ENCODE results near the gene SMIM24.

SMIM24 gene

DNA sequence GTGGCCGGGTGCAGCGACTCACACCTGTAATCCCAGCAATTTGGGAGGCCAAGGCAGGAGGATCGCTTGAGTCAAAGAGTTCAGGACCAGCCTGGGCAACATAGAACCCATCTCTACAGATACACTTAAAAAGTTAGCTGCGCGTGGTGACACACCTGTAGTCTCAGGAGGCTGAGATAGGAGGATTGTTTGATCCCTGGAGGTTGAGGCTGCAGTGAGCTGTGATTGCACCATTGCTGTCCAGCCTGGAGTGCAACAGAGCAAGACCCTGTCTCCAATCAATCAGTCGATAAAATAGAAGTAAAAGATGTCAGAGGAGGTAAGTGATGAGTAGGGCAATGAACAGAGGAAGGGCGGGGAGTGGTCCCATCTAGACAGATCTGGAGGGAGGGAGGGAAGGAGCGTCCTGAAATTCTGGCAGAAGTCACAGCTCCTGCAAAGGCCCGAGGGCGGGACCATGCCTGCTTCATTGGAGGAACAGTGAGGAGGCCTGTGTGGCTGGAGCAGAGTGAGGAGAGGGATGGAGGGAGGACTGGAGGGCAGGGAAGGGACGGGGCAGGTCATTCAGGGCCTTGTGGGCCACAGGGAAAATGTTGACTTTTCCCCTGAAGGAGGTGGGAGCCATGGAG is 9.7 kb downstream of the SMIM24 start:
- DNase-seq: no peak

DNA sequence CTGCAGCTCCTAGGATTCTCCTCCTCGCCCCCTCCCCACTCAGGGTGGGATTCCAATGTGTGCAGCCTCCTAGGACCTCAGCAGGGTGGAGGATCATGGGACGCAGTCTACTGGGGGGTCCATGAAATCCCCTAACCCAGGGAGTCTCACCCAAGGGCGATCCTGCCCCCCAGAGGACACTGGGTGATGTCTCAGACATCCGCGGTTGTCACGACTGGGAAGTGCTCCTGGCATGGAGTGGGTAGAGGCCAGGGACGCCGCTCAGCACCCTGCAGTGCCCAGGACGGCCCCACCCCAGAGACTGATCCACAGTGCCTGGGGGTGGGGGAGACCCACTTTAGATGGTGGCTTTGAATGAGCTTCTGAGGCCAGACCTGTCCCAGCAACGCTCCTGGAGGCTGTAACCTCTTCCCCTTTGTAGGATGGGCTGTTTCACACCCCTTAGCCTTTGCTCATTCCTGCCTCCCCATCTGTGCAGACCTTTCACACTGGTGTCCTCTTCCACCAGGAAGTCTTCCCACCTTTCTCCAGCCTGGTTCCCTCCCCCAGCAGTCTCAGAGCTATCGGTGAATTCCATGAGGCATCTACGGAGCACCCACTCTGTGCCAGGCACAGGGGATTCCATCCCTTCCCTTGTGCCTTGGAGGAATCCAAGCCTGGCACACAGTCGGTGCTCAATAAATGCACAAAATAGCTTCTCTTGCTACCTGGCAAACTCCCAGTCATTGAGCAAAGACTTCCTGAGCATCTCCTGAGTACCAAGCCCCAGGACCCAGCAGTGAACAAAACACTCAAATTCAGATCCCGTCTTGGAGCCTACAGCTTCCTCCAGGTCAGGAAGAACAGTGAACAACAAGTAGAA is 10.5 kb downstream of the SMIM24 start:
- DNase-seq: no peak

DNA sequence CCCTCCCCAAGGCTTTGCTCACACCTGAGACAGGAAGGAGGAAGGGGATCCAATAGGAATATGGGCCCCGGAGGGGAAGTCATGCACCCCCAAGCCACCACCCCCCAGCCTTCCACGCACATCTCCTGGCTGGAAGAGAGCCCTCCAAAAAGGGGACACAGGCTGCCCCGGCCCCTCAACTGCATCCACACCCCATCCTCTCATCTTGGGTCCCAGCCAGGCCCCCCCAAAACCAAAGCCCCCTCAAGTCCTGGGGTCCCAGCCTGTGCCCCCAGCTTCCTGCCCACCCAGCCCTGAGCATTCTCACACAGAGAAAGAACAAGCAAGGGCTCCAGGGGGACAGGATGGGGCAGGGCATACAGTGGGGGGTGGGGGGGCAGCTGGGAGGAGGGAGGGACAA is 12.1 kb downstream of the SMIM24 start:
- no peak for DNase-seq

DNA sequence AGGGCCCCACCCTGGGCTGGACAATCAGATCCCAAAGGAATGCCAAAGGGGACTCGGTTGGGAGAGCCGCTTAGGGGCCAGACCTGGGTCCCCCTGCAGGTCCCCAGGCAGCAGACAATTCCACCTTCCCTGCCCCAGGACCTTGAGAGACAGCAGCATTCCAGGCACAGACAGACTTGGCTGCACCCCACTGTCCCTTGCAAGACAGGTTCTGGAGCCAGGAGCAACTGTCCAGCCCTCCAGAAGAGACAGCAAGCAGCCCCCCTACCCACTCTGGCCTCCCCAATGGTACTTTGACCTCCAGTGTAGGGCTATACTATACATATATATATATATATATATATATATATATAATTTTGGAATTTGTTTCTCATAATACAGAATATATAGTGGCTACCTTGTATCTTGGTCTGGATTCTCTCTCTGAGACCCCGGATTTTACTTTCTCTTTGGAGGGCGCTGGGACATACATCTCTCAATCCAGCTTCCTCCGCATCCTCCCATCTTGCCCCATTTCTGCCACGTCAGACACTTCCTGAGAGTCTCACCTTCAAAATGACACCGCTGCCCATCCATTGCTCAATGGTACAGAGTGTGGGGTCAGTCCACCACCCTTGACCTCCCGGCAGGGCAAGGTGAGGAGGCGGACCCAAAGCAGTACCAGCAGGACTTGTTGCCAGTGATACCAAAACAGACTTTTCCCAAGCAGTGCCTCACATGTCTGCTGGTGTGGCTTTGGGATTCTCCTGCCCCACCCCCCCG is 12.7 kb downstream of the SMIM24 start:
- DNase-seq: no peak

DNA sequence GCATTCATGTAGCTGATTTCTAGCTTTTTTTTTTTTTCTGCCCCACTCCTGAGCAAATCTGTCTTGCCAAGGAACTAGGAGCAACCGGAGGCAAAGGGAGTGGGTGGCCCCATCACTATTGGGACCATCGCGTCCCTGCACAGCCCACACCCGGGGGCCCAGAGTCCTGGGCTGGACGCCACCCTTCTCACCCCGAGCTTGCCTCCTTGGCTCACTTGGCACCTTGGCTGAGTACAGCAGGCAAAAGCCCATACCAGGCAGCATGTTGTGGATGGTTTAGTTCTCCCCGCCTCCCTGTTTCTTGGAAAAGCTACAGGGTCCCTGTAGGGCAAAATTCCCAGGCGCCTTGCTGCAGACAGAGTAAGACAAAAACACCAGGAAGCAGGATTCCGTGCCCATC is 13.7 kb downstream of the SMIM24 start:
- no peak for DNase-seq

DNA sequence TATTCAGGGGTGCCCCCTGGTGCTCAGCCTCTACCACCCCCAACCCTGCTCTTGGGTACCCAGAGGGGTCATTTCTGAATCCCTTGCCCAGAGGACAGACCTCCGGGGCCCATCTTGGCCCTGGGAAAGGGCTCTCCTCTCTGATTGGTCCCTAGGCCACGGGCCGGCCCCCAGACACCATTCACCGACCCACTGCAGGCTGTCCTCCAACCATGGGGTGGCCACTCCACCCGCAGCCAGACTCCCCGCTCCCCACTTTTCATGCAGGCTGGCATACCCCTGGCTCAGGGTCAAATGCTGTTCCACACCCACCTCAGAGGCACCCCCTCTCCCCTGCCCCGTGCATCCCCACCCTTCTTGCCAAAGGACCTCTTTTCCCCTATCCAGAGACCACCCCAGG is 14.8 kb downstream of the SMIM24 start:
- DNase-seq: no peak

DNA sequence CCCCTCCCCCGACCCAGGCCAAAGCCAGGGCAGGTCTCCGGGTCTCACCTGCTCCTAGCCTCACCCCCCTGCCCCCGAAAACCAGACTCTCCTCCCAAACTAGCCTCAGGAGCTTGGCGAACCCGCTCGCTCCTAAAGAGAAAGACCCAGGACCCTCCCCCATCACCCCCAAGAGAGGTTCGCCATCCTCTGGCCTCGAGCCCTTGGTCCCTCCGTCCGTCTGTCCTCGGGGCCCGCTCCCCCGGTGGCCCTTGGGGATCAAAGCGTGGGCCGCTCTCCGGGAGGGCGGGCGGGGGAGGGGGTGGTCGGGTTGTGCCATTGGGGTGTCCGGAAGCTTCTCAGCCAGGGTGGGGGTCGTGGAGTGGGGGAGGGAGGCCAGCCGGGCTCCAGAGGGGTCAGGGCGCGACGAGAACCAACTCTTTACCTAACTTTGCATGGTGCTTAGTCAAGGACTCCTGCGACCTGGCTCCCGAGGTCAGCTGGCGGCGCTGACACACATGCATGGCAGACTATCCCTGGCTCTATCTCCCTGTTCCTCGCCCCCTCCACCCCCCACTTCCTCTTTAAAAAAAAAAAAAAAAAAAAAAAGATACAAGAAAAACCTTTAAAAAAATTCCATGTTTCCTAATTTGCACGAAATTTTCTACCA is 15.6 kb downstream of the SMIM24 start:
- no peak for DNase-seq

DNA sequence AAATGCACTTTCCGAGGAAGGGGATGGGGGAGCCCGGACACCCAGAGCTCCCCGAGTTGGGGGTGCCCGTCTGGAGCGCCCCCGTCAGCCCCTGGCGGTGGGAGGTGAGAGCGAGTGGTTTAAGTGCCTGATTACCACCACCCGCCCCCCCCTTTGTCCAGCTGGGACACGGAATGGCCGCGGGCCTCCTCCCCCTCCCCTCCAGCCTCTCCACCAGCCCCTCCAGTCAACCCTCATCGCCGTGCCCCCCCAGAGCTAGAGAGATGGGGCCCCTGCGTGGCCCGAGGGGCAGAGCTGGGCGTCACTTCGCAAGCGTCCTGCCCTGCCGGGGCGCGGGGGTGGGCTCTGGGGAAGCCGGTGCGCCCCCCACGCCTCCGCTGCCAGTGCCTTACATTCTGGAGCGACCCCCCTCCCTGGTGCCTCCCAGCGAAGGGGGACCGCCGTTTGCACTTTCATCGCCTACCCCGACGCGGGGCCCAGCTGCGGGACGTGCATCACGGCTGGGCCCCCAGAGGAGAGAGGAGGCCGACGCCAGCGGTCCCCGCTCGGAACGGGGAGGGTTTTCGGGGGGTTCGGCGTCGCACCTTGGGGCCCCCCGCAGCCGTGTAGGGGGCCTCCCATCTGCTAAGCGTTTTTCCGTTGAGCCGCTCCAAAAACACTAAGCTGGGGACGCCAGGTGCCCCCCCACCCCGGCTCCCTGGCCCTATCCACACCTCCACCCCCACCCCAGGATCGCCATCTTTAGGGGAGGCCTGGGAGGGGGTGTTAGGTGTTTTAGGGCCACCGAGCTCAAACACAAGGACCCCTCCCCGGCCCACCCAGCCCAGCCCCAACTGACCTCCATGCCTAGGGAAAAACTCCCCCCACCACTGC is 16.4 kb downstream of the SMIM24 start:
- DNase-seq: no peak

DNA sequence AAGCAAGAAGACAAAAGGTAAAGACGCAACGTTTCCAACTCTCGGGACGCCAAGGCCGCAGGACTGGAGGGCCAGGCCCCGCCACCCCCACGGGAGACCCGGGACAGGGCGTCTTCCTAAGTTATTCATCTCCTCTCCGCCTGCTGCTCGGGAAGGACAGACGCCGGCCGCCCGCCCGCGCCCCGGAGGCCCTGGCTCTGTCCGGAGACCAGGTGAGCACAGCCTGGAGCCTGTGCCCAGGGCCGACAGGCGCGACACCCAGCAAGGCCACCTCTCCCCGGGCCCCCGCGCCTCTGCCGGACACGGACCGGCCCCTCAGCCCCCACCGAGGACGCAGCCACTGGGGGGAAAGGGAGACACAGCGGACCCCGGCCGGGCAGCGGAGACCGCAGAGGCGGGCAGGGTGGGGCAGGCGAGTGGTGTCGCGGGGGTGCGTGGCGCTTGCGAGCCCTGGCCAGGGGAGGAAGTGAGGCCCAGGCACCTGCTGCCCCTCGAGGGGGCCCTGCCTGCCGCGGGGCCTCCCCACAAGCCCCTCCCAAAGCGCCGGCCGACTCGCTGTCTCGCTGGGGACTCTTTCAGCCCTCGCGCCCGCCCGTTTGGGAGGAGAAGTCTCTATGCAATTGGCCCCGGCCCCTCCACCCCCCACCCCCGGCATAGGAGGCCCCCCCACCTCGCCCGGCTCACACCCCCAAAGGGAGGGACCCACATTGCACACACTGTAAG is 17.2 kb downstream of the SMIM24 start:
- DNase-seq: no peak

DNA sequence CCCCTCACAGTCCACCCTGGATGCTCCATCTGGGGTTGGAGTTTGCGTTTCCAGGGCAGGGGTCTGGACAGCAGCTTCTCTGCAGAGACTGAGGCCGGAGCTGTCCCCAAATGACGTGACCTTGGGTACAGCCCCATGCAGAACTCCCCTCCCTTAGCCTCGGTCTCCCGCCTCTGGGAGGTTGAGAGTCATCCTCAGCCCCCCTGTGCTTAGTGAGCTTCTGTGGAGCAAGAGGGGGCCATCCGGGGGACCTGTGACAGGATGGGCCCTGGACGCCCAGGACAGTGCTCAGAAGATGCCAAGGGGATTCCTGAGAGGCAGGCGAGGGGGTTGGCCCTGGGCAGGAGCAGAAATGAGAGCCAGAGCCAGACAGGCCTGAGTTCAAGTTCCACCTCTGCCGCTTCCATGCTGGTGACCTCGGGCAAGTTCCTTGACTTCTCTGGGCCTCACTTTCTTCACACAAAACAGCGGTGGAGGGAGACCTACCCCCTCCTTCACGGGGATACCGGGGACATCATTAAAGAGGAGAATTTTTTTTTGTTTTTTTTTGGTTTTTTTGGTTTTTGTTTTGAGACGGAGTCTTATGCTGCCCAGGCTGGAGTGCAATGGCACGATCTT is 20.3 kb downstream of the SMIM24 start:
- no peak for DNase-seq

DNA sequence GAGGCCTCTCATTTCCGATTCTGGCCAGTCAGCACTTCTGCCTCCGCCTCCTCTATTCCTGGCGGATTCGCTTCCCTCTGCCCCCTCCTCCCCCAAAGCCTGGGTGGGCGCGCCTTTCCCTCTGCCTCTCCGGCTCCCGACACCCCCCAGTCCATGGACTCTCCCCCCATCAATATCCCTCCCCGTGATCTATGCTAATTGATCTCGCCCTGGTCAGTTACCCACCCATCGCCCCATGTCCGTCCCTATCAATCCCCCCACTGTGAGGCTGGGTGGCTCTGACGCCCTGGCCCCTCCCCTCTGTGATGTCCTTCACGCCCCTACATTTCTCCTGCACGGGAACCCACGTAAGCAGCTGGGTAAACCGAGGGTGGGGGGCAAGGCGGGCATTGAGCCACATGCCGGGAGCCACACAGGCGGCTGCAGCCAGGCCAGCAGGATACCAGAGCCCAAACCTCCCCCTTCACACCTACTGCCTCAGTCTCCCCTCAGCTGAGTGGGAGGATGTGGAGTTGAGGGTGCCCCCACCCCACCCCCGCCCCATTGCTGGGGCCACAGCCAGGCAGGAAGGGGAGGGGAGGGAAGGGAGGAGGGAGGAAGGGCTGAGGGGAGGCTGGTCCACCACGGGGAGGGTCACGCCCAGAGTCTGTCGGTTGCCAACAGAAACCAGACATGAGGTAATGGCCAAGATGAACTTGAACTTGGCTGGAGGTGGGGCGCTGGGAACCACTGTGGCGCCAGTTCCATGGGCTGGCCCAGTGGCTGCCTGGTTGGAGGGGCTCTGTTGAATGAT is 21.0 kb downstream of the SMIM24 start:
- DNase-seq: no peak

DNA sequence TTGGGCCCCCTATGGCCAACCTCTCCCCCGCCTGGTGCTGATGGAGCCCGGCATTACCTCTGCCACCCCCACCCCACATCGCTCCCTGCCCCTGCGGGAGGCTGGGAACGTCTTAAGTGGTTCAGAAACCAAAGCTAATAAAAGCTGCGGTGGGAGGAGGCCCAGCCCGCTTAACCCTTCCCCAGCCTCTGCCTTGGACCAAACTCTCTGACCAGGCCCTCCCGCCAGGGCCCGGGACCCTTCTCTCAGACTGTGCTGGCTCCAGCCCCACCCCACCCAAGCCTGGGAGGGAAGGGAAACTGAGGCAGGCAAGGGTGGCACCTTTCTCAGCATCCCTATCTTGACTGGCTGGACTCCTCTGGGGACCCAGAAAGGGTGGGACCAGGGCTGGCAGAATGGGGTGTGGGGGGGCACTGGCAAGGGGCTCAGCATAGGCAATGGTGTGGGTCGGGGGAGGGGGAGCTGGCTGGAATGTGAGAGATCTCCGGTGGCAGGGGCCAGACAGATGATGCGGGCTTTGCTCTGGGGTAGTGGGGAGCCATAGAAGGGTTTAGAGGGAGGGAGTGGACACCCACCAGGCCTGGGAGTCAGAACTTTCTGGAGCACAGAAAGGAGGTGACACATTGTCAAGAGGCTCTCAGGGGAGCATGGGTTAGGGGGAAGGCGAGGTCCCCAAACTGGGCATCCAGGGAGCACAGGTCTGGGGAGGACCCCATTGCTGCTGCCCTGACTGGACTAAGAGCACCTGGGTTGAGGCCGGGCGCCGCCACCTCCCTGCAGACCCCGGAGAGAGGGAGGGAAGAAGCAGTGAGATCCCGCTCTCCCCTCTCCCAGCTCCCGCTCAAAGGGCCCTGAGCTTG is 21.9 kb downstream of the SMIM24 start:
- no peak for DNase-seq

DNA sequence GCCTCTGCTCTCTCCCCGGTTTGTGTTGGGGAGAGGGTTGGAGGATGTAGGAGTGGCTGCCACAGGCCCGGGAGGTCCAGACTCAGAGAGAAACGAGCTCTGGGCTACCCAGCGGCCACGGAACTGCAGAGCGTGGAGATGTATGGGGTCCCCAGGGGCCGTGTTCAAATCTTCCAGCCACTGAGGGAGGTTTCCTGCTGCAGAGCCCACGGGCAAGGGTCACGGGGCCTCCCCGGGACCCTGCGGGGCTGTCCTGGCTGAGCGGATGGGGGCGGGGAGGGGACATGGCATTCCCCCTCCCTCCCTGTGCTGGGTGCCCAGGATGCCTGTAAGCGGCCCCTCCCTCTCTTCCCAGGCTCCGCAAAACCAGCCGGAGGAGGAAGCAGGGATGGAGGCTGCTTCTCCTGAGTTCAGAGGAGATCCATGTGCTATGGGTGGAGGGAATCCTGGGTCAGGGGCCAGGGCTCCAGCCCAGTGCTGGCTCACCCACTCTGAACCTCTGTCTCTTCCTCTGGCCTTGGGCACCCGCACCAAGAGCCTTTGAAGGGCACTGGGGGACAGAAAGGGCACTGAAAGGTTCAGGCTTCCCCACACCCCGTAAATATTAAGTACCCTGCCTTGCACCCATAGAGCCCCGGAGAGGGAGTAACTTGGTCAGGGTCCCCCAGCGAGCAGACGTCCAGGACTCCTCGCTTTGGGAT is 22.6 kb downstream of the SMIM24 start:
- no peak for DNase-seq

DNA sequence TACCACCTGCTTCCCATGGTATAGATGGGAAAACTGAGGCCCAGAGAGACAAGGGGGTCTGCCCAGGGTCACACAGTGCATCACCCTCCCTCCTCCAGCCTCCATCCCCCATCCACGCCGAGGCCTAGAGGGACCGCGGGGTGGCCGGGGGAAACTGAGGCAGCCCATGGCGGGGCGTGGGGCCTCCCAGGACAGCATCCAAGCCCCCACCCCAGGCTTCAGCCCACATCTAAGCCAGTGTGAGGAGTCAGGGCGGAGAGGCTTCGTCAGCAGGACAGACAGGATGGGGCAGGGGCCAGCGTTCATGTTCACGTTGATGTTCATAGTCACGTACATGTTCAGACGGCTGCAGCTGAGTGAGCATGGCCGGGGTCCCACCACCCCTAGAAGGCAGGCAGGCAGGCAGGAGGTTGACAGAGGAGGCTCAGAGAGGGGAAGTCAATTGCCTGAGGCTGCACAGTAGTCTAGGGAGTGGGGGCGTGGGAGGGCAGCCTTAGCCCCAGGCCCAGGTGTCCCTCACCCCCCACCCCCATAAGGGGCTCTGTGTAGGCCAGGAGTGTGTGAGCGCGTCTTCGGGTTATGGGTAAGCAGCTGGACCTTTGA is 23.3 kb downstream of the SMIM24 start:
- no peak for DNase-seq

DNA sequence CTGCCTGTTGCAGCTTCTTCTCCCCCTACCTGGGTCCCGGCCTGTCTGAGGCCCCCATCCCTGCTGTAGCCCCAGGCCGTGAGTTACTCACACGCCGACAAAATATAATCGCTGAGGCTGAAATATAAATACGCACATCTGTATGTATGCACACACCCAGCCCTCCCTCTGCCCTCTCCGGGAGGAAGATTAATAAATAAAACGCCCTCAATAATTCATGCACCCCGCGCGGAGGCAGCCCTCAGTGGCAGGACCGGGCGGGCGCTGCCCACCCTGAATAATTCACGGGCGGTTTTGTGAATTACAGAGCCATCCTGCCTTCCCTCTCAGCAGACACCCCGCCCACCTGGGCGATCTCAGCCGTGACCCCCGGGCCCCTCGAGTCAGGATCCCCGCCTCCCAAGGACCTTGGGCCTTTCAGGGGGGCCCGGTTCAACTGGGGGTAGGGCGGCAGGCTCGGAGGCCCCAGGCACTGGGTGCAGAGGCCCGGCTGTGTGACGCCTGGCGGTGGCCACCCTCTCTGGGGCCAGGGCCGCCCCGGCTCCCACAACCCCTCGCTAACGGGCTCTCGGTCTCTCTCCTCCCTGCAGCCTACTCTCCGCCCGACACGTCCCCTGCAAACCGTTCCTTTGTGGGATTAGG is 24.2 kb downstream of the SMIM24 start:
- no peak for DNase-seq

DNA sequence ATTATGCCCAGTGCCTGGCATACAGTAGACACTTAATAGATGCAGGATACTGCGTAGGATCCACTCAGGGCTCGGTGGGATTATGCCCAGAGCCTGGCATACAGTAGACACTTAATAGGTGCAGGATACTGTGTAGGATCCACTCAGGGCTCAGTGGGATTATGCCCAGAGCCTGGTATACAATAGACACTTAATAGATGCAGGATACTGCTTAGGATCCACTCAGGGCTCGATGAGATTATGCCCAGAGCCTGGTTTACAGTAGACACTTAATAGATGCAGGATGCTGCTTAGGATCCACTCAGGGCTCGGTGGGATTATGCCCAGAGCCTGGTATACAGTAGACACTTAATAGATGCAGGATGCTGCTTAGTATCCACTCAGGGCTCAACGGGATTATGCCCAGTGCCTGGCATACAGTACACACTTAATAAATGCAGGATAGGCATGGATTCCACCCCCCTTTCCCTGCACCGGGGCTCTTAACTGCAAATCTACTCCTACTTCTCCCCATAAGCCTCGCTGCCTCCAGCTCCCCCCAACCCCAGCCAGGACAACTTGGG is 24.9 kb downstream of the SMIM24 start:
- no peak for DNase-seq

DNA sequence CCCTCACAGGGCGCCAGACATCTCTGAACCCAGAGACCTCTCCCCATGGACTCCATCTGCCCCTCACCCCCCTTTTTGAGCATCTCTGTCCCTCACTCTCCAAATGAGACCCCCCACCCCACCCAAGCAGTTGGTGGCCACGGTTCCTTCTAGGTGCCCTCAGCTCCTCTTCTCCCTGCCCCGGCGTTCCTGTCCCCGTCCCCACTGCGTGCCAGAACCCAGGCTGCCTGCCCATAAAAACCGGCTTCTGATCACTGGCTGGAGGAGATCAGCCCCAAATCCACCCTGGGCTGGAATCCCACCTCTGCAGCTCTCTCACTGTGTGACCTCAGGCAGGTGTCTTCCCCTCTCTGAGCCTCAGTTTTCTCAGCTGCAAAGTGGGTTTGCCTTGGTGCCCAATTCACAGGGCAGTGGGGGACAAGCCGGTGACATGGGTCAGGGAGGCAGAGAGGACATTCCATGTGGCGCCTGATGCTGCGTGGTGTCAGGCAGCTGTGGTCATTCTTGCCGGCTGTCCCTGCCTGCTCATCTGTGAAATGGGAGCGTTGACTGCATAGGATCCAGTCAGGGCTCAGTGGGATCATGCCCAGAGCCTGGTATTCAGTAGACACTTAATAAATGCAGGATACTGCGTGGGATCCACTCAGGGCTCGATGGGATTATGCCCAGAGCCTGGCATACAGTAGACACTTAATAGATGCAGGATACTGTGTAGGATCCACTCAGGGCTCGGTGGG is 25.5 kb downstream of the SMIM24 start:
- DNase-seq: no peak
